GM18520 (cell line): ENCODE results near the gene CYP2D6.
"Not testable (repeated sequence)": the region's sequence is repeated elsewhere in the genome, so short reads cannot be mapped to it uniquely, and the experiment has no call there.

ENCODE experiments used
- ATAC-seq: cut with Tn5 transposase; IDR thresholded peaks from one replicate; pipeline ENCODE4 v1.9.1; 2021; ENCODE audit not compliant: unreplicated experiment

Gene CYP2D6

GRCh38 chr22:42158456-42159132, 28.0 kb upstream of the CYP2D6 start:
- no peak for ATAC-seq

- no peak for ATAC-seq
Observed at GRCh38 chr22:42156598-42156997, 26.0 kb upstream of the CYP2D6 start.

GRCh38 chr22:42156121-42156520, 25.5 kb upstream of the CYP2D6 start:
- no peak for ATAC-seq

GRCh38 chr22:42155053-42155543, 24.5 kb upstream of the CYP2D6 start:
- no peak for ATAC-seq

GRCh38 chr22:42154293-42155052, 23.9 kb upstream of the CYP2D6 start:
- no peak for ATAC-seq

GRCh38 chr22:42152661-42153270, 22.2 kb upstream of the CYP2D6 start:
- no peak for ATAC-seq

- no peak for ATAC-seq
Observed at GRCh38 chr22:42151924-42152635, 21.5 kb upstream of the CYP2D6 start.

- ATAC-seq, result no peak
Observed at GRCh38 chr22:42150727-42151590, 20.3 kb upstream of the CYP2D6 start.

GRCh38 chr22:42149798-42150197, 19.2 kb upstream of the CYP2D6 start:
- ATAC-seq, result not testable (repeated sequence)

GRCh38 chr22:42145175-42145574, 14.6 kb upstream of the CYP2D6 start:
- ATAC-seq, result no peak

- ATAC-seq, result not testable (repeated sequence)
Observed at GRCh38 chr22:42143859-42144822, 13.5 kb upstream of the CYP2D6 start.

GRCh38 chr22:42142771-42143461, 12.3 kb upstream of the CYP2D6 start:
- no peak for ATAC-seq

- ATAC-seq, result not testable (repeated sequence)
Observed at GRCh38 chr22:42141307-42142057, 10.9 kb upstream of the CYP2D6 start.

- not testable (repeated sequence) for ATAC-seq
Observed at GRCh38 chr22:42140153-42140552, 9.5 kb upstream of the CYP2D6 start.

- not testable (repeated sequence) for ATAC-seq
Observed at GRCh38 chr22:42139508-42139907, 8.9 kb upstream of the CYP2D6 start.

GRCh38 chr22:42138972-42139371, 8.4 kb upstream of the CYP2D6 start:
- no peak for ATAC-seq

- ATAC-seq, result no peak
Observed at GRCh38 chr22:42138122-42138770, 7.6 kb upstream of the CYP2D6 start.
